A549 treated with Mapracorat at 1 μM for 4 hours (cell line): ENCODE results near the gene ESRP2. TPM values are rescaled to one million over a fixed set of nuclear protein-coding genes. Genes with fewer than 3 reads are reported as not detected.

Experiments
- total RNA-seq: library from RNA; stranded (reverse); fragments of 200-300 nt; extraction: Qiagen RNA extraction; gene quantifications from 5 replicates; pipeline ENCODE4 v1.2.3, GENCODE V29; 2022

The ESRP2 gene
- total RNA-seq, result 0.06 to 0.34 TPM (median 0.09 TPM) in 4 of 5 replicates, not detected in the other

GRCh38 chr16:68235887-68236136 is at the start of gene ESRP2:
Gene ESRP2 (minus strand): TSS chr16:68236127. CDS start chr16:68236045, 82 bp downstream.

GRCh38 chr16:68264128-68265077 is 28.5 kb upstream of the ESRP2 start, which contains the start of gene SLC7A6:
Gene SLC7A6 (plus strand): TSS chr16:68264526. CDS start chr16:68274727, 10,201 bp downstream.

GRCh38 chr16:68244903-68245853 is 9.3 kb upstream of the ESRP2 start, which contains the start of gene PLA2G15:
Gene PLA2G15 (plus strand): TSS chr16:68245373. CDS start chr16:68245427, 54 bp downstream.

Other genes starting within 250 kb of the ESRP2 start
- gene DPEP2, start 236.6 kb downstream of the ESRP2 start, total RNA-seq, result not detected in 5 replicates
- not detected in 5 replicates for gene DPEP2NB, start 220.2 kb downstream of the ESRP2 start, total RNA-seq
- gene DDX28, start 212.9 kb downstream of the ESRP2 start, total RNA-seq, result 17.7 to 20.1 TPM (median 20.0 TPM) in 5 replicates
- gene DUS2, start 212.8 kb downstream of the ESRP2 start, total RNA-seq, result 14.5 to 17.1 TPM (median 16.6 TPM) in 5 replicates
- 12.3 to 15.2 TPM (median 14.4 TPM) in 5 replicates for gene NFATC3, start 150.8 kb downstream of the ESRP2 start, total RNA-seq
- gene PLA2G15, start 9.2 kb upstream of the ESRP2 start, total RNA-seq, result 14.4 to 16.7 TPM (median 14.7 TPM) in 5 replicates
- gene SLC7A6, start 28.4 kb upstream of the ESRP2 start, total RNA-seq, result 27.2 to 35.7 TPM (median 30.9 TPM) in 5 replicates
- gene SLC7A6OS, start 74.8 kb upstream of the ESRP2 start, total RNA-seq, result 9.7 to 12.3 TPM (median 10.8 TPM) in 5 replicates
- 26.3 to 31.8 TPM (median 28.8 TPM) in 5 replicates for gene PRMT7, start 74.9 kb upstream of the ESRP2 start, total RNA-seq
- gene SMPD3, start 212.4 kb upstream of the ESRP2 start, total RNA-seq, result 0.05 to 0.36 TPM (median 0.10 TPM) in 5 replicates